BLaER1 treated with 17β-estradiol and CSF1 and Interleukin-3, amounts not matched to agents 10 nM and 100 nM (cell line): Measurements from ENCODE around the gene GPC6.

ENCODE experiments used
- H3K27ac ChIP-seq, 11 experiments: shearing (Covaris generic); formaldehyde crosslinking; 2 replicates each; pipeline ENCODE4 v1.8.1; 2022
- H3K27me3 ChIP-seq, 11 experiments: shearing (Covaris generic); formaldehyde crosslinking; 2 replicates each; pipeline ENCODE4 v1.8.1; 2022
- H3K36me3 ChIP-seq, 11 experiments: shearing (Covaris generic); formaldehyde crosslinking; 2 replicates each; pipeline ENCODE4 v1.8.1; 2022
- H3K4me1 ChIP-seq, 10 experiments: shearing (Covaris generic); formaldehyde crosslinking; 2 replicates each; pipeline ENCODE4 v1.8.1; 2022
- H3K4me2 ChIP-seq, 11 experiments: shearing (Covaris generic); formaldehyde crosslinking; 2 replicates each; pipeline ENCODE4 v1.8.1; 2022
- H3K4me3 ChIP-seq, 10 experiments: shearing (Covaris generic); formaldehyde crosslinking; 2 replicates each; pipeline ENCODE4 v1.8.1; 2022
- H3K9ac ChIP-seq, 11 experiments: shearing (Covaris generic); formaldehyde crosslinking; 2 replicates each; pipeline ENCODE4 v1.8.1; 2022
- H3K9me3 ChIP-seq, 11 experiments: shearing (Covaris generic); formaldehyde crosslinking; replicated peaks in 1 of 11; 2 replicates each; pipeline ENCODE4 v1.8.1; 2022
- H4K20me1 ChIP-seq, 11 experiments: shearing (Covaris generic); formaldehyde crosslinking; 2 replicates each; pipeline ENCODE4 v1.8.1; 2022
- Cebpa-rat ChIP-seq, 11 experiments: shearing (Covaris generic); IDR thresholded peaks; 2 replicates each; pipeline ENCODE4 v1.8.1; 2022

Gene GPC6

DNA sequence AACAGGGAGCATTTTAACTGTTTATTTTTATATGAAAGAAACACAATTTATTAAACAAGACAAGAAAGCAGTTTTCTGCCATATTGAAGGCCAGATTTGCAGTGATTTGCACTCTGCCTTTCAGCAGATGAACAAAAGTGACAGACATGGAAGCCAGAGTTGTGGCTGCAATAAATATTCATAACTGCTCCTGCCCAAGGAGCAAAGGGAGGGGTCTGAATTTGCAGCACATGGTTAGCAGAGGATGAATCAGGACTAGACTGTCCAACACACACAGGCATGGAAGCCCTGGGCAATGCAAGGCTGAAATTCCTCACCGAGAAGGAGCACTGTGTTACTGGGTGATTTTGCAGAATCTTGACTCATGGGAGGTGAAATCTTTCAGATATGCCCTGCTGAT lies 834.7 kb downstream of the GPC6 start:
- no peaks in the 10 kb centered on the region for H4K20me1 ChIP-seq
- H3K9me3 ChIP-seq: no peaks in the 10 kb centered on the region
- no peak overlapping the region for H3K9ac ChIP-seq
- H3K4me2 ChIP-seq: no peak overlapping the region
- H3K4me1 ChIP-seq: peaks cover 0 to 1% (median 0%) of the 10 kb centered on the region in 10 experiments; a peak in 1 of 20 replicates
- no peaks in the 10 kb centered on the region for H3K27me3 ChIP-seq
- H3K27ac ChIP-seq: no peak overlapping the region
- no peak overlapping the region for H3K4me3 ChIP-seq
- H3K36me3 ChIP-seq: no peaks in the 10 kb centered on the region
- TF ChIP-seq Cebpa-rat (IDR thresholded peaks at IDR 0.05): no peak

DNA sequence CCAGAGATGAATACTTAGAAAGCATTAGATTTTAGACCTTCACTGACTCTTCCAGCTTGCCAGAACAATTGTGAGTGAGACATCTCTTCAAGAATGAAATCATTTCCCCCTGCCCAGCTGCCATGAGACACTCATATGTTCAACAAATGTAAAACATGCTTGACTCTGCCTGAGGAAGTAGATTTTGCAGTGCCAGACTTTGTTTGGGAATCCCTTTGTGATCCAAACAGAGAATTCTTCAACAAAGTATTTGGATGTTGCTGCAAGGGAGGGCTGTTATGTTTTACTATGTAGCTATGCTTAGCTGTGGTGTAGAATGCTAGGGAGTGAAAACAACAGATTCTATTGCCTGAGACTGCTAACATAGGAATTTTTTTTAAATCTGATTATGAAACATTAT lies 836.5 kb downstream of the GPC6 start:
- no peak overlapping the region for H3K4me3 ChIP-seq
- no peaks in the 10 kb centered on the region for H3K9me3 ChIP-seq
- no peaks in the 10 kb centered on the region for H3K36me3 ChIP-seq
- no peaks in the 10 kb centered on the region for H3K27me3 ChIP-seq
- H3K4me1 ChIP-seq: no peaks in the 10 kb centered on the region
- H3K9ac ChIP-seq: no peak overlapping the region
- H4K20me1 ChIP-seq: no peaks in the 10 kb centered on the region
- H3K4me2 ChIP-seq: no peak overlapping the region
- no peak overlapping the region for H3K27ac ChIP-seq
- no peak for TF ChIP-seq Cebpa-rat (IDR thresholded peaks at IDR 0.05)

DNA sequence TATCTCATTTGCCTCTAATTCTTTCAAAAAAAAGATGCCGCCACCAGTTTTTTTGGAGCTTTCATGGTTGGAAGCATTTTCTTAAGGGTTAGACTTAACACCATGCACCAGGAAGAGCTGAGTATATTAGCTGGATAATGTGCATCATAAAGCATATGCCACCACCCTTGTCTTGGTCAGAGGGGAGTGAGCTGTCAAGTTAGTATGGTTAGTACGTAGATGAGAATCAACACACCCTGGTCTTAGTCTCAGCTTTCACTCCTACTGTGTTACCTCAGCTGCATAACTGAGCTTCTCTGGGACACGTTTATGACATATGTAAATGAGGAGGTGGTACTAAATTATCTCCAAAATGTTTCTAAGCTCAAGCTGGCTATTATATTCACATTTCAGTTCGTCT lies 837.2 kb downstream of the GPC6 start:
- no peak overlapping the region for H3K4me2 ChIP-seq
- no peaks in the 10 kb centered on the region for H4K20me1 ChIP-seq
- no peak overlapping the region for H3K9ac ChIP-seq
- no peaks in the 10 kb centered on the region for H3K27me3 ChIP-seq
- no peak overlapping the region for H3K27ac ChIP-seq
- H3K9me3 ChIP-seq: peaks cover 0 to 6% (median 0%) of the 10 kb centered on the region in 11 experiments; a peak in 4 of 22 replicates
- H3K4me1 ChIP-seq: no peaks in the 10 kb centered on the region
- TF ChIP-seq Cebpa-rat (IDR thresholded peaks at IDR 0.05): no peak
- no peak overlapping the region for H3K4me3 ChIP-seq
- H3K36me3 ChIP-seq: no peaks in the 10 kb centered on the region

DNA sequence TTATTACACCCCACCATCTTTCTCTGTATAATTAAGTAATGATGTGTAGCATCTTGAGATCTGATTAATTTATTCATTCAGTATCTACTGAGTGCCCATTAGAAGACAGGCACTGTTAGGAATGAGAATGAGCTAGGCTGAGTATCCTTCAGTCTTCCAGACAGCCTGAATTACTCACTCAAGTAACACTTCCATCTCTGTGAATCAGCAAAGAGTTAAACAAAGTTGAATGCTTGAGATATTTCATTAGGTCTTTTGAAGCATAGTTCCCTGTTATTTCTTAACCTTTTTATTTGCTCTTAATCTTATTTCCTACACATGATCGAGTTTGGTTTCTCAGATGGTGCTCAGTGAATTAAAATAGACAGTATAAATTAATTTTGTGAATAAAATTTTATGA lies 839.1 kb downstream of the GPC6 start:
- Histone ChIP-seq H3K27ac (no peak overlapping the region), H3K4me3 (no peak overlapping the region), H4K20me1 (no peaks in the 10 kb centered on the region), H3K27me3 (no peaks in the 10 kb centered on the region), H3K4me2 (no peak overlapping the region), H3K9me3 (peaks cover 0 to 18% (median 8%) of the 10 kb centered on the region in 11 experiments; a peak in 8 of 22 replicates), H3K36me3 (no peaks in the 10 kb centered on the region), H3K9ac (no peak overlapping the region), H3K4me1 (no peaks in the 10 kb centered on the region)
- TF ChIP-seq Cebpa-rat (IDR thresholded peaks at IDR 0.05): no peak

DNA sequence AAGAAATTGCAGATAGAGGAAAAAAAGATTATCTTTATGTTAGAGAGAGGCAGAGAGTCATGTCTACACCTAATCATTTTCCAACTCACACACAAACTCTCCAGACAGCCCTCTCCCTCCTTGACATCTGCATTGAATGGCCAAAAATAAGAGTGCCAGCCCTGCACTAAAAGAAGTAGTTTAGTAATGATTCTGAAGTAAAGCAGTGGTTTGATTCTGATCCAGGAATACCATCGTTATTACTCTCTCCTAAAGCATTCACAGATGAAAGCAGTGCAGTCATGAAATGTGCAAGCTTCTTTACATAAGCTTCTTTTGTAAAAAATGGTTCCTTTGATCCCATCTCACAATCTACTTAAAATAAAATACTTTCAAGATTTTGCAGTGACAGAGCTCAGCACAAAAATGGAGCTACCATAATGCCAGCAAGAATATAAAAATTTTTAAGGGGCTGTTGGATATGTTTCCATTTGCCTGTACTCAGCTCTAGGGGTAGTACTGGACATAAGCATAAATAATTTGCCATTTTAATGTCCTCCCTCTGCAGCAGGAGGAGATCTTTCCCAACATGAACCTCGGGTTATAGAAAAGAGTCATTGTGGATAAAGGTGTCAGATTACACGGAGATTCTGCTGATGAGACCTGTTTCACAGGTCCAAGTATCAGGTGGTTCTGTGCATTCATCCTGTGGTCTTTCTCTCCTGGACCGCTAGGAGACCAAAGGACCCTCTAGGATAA lies 846.6 kb downstream of the GPC6 start:
- Histone ChIP-seq H3K4me3 (no peak overlapping the region), H3K27me3 (no peaks in the 10 kb centered on the region), H4K20me1 (no peaks in the 10 kb centered on the region), H3K9ac (no peak overlapping the region), H3K9me3 (peaks cover 6 to 33% (median 21%) of the 10 kb centered on the region in 11 experiments; a peak in 18 of 22 replicates), H3K4me2 (no peak overlapping the region), H3K27ac (no peak overlapping the region), H3K36me3 (no peaks in the 10 kb centered on the region), H3K4me1 (no peaks in the 10 kb centered on the region)
- no peak for TF ChIP-seq Cebpa-rat (IDR thresholded peaks at IDR 0.05)

DNA sequence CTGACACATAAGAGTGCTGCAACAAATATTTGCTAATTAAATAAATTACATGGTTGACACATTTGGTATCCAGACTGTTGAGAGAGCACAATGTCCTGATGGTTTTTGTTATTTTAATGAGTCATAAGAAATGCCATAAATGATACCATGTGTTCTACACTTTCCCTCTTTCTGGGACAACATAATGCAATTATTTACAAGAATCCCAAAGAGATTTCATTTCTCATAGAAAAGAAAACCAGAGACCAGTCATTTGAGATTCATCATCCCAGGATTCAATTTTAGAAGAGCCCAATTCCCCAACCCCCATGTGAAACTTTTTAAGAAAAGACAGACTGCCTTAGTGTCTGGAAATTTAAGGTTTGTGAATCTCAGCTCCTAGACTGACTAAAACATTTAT lies 853.3 kb downstream of the GPC6 start:
- Histone ChIP-seq H3K4me1 (no peaks in the 10 kb centered on the region; a peak in 1 of 20 replicates), H3K9ac (no peak overlapping the region), H3K4me2 (no peak overlapping the region), H3K4me3 (no peak overlapping the region), H3K27me3 (no peaks in the 10 kb centered on the region), H3K9me3 (peaks cover 0 to 21% (median 11%) of the 10 kb centered on the region in 11 experiments; a peak in 15 of 22 replicates), H4K20me1 (no peaks in the 10 kb centered on the region), H3K27ac (no peak overlapping the region), H3K36me3 (no peaks in the 10 kb centered on the region)
- no peak for TF ChIP-seq Cebpa-rat (IDR thresholded peaks at IDR 0.05)

DNA sequence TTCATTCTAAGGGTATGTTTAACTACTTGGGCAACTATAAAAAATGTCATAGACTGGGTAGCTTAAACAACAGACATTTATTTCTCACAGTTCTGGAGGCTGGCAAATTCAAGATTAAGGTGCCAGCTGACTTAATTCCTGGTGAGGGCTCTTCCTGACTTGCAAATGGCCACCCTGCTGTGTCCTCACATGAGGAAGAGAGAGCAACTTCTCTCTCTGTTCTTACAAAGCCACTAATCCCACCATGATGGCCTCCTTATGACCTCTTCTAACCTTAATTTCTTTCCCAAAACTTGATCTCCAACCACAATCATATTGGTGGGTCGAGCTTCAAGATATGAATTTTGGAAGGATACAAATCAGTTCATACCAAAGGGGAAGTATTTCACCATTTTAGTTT lies 853.9 kb downstream of the GPC6 start:
- no peaks in the 10 kb centered on the region for H3K27me3 ChIP-seq
- no peak overlapping the region for H3K9ac ChIP-seq
- peaks cover 0 to 21% (median 11%) of the 10 kb centered on the region in 11 experiments; a peak in 15 of 22 replicates for H3K9me3 ChIP-seq
- H3K4me2 ChIP-seq: no peak overlapping the region
- H3K36me3 ChIP-seq: no peaks in the 10 kb centered on the region
- H3K4me1 ChIP-seq: no peaks in the 10 kb centered on the region; a peak in 1 of 20 replicates
- no peak for TF ChIP-seq Cebpa-rat (IDR thresholded peaks at IDR 0.05)
- H3K4me3 ChIP-seq: no peak overlapping the region
- no peak overlapping the region for H3K27ac ChIP-seq
- no peaks in the 10 kb centered on the region for H4K20me1 ChIP-seq

DNA sequence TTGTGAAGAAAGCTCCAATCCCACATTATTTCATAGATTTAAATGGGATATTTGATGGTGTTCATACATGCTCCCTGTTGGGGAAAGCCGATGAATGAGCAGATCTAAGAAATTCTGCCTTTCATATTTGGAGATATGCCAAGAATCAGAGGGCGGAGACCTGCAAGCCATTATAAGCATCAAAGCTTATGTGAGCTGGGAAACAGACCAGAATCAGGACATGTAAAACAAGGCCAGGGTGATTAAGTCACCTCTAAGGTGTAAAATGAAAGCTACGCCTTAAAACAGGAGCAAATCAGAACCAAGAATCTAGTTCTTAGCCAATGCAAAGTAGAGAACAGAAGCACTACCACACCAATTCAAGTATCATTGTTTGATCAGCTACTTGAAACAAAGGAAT lies 860.5 kb downstream of the GPC6 start:
- no peak for TF ChIP-seq Cebpa-rat (IDR thresholded peaks at IDR 0.05)
- Histone ChIP-seq H4K20me1 (no peaks in the 10 kb centered on the region), H3K4me3 (no peak overlapping the region), H3K36me3 (no peaks in the 10 kb centered on the region), H3K27ac (no peak overlapping the region), H3K4me1 (no peaks in the 10 kb centered on the region; a peak in 2 of 20 replicates), H3K9me3 (no peaks in the 10 kb centered on the region), H3K4me2 (no peak overlapping the region), H3K27me3 (no peaks in the 10 kb centered on the region), H3K9ac (no peak overlapping the region)

DNA sequence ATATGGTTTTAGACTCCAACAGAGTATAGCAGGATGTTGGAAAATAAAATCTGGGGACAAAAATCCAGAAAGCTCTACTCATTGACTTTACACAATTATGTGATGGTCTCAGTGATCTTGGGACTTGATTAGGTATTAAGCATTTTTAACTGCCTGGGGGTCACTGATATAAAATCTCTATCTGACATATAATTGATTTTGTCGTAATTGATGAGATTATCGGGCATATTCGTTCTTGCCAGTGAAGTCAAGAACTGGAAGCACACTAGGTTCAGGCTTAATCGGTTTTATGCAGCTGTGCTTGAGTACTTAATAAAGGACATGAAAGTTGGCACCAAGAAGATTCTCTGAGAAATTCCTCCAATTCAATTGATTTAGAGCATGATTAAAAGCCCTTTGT lies 862.1 kb downstream of the GPC6 start:
- H3K27me3 ChIP-seq: no peaks in the 10 kb centered on the region
- H3K27ac ChIP-seq: no peak overlapping the region
- H3K9me3 ChIP-seq: peaks cover 0 to 9% (median 6%) of the 10 kb centered on the region in 11 experiments; a peak in 12 of 22 replicates
- no peaks in the 10 kb centered on the region for H4K20me1 ChIP-seq
- no peak overlapping the region for H3K4me3 ChIP-seq
- H3K4me2 ChIP-seq: no peak overlapping the region
- TF ChIP-seq Cebpa-rat (IDR thresholded peaks at IDR 0.05): no peak
- H3K4me1 ChIP-seq: no peaks in the 10 kb centered on the region; a peak in 2 of 20 replicates
- H3K36me3 ChIP-seq: no peaks in the 10 kb centered on the region
- H3K9ac ChIP-seq: no peak overlapping the region
